Activated naive CD4-positive, alpha-beta T cell treated with anti-CD3 and anti-CD28 coated beads, Interleukin-2, amount 50 U/mL, for 24 hours (primary cell): ENCODE measurements around the gene FOS.

Experiments
- H3K27ac Mint-ChIP-seq: one replicate; pipeline ENCODE4 v1.8.0; 2021; ENCODE audit warnings: mild to moderate bottlenecking, mixed read lengths
- H3K27me3 Mint-ChIP-seq: one replicate; pipeline ENCODE4 v1.8.0; 2021; ENCODE audit warnings: mixed read lengths
- H3K36me3 Mint-ChIP-seq: one replicate; pipeline ENCODE4 v1.8.0; 2021; ENCODE audit warnings: mixed read lengths
- H3K4me1 Mint-ChIP-seq: one replicate; pipeline ENCODE4 v1.8.0; 2021; ENCODE audit warnings: mixed read lengths
- H3K4me3 Mint-ChIP-seq: one replicate; pipeline ENCODE4 v1.8.0; 2021; ENCODE audit warnings: mild to moderate bottlenecking, mixed read lengths
- H3K9me3 Mint-ChIP-seq: one replicate; pipeline ENCODE4 v1.8.0; 2021; ENCODE audit warnings: mixed read lengths

The FOS gene

DNA sequence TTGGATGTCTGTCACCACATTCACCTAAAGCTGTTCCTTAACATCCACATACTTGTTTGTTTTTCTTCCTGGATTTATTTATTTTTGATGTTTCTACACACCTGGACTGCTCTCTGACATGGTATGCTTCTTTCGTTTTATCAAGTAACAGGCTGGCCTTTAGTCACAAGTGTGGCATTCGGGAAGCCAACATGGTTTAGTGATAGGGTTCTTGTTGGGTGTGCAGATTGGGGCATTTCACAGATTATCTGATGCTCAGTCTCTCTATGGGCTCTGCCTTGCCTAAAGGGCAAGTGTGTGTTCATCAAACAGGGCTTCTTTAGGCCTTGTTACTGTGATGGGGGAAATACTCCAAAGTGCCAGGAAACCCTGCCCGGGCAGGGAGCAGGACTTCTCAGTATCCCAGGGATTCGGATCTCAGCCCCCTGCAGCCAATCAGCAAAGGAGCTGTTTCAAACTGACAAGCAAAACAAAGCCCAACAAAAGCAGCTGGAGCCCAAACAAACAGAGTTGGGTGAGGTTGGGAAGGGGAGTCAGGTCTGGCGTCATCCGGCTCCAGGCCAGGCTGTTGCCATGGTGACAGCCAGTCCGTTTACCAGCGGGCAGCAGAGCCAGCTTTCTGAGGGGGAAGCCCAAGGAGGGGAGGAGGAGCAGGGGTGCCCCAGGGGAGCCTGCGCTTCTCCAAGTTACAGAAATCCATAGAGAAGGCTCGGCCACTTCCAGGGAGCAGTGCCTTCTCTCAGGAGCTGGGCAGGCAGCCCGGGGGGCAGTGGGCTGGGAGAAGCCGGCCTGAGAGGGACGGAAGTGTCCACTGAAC is 31.9 kb downstream of the FOS start:
- Mint-ChIP-seq H3K27ac (peak overlapping the region; percentile 62), H3K27me3 (no peaks in the 10 kb centered on the region), H3K36me3 (no peaks in the 10 kb centered on the region), H3K9me3 (no peaks in the 10 kb centered on the region), H3K4me3 (no peak overlapping the region), H3K4me1 (peaks cover 9% of the 10 kb centered on the region)

DNA sequence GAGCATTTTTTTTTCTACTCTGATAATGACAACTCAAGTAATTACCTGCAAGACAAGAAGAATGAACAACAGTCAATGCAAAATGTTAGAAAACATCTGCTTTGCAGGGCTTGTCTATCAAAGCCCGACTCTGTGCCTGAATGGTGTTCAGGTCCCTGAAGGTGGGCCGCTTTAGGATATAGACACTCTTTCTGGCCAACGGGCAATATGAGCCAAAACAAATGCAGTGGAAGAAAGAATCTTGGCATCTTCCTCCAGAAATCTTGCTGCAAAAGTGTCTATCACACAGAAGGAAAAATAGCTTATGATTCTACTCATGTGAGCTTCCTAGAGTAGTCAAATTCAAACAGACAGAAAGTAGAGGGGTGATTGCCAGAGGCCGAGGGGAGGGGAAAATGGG is 32.7 kb downstream of the FOS start:
- Mint-ChIP-seq H3K27ac (no peak overlapping the region), H3K27me3 (no peaks in the 10 kb centered on the region), H3K4me1 (peaks cover 9% of the 10 kb centered on the region), H3K36me3 (no peaks in the 10 kb centered on the region), H3K4me3 (no peak overlapping the region), H3K9me3 (no peaks in the 10 kb centered on the region)

DNA sequence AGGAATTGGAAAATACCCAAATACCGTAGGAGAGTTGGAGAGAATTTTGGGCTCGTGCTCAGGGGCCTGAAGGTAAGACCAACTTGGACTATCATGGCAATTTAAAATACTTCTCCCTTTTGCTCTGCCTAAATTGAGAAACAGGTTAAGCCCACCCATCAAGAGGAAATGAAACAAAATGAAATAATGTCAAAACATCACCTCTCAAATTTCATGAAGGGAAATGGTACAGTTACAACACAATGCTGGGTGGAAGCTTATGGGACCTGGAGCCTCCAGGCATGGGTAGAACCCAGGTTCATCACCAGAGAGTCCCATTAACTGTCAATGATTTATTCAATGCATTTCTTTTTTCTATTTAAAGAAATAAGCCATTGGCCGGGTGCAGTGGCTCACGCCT is 33.7 kb downstream of the FOS start:
- H3K9me3 Mint-ChIP-seq = no peaks in the 10 kb centered on the region
- H3K27me3 Mint-ChIP-seq = no peaks in the 10 kb centered on the region
- H3K4me3 Mint-ChIP-seq = no peak overlapping the region
- no peak overlapping the region for H3K27ac Mint-ChIP-seq
- H3K36me3 Mint-ChIP-seq = no peaks in the 10 kb centered on the region
- H3K4me1 Mint-ChIP-seq = peaks cover 6% of the 10 kb centered on the region

DNA sequence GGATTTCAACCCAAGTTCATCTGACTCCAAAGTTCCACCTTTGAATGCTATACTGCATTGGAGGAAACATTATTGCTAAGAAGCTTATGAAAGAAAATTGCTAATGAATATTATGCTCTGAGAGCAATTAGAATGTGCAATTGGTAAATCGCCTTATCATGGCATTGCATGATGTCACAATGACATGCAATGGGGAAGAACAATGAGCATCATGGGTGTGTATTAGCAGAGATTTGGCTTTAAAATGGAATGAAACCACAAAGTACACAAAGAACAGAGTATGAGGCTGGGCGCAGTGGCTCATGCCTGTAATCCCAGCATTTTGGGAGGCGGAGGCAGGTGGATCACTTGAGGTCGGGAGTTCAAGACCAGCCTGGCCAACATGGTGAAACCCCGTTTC is 34.7 kb downstream of the FOS start:
- H3K4me3 Mint-ChIP-seq = no peak overlapping the region
- H3K9me3 Mint-ChIP-seq = no peaks in the 10 kb centered on the region
- H3K27ac Mint-ChIP-seq = no peak overlapping the region
- no peaks in the 10 kb centered on the region for H3K4me1 Mint-ChIP-seq
- H3K27me3 Mint-ChIP-seq = no peaks in the 10 kb centered on the region
- no peaks in the 10 kb centered on the region for H3K36me3 Mint-ChIP-seq

DNA sequence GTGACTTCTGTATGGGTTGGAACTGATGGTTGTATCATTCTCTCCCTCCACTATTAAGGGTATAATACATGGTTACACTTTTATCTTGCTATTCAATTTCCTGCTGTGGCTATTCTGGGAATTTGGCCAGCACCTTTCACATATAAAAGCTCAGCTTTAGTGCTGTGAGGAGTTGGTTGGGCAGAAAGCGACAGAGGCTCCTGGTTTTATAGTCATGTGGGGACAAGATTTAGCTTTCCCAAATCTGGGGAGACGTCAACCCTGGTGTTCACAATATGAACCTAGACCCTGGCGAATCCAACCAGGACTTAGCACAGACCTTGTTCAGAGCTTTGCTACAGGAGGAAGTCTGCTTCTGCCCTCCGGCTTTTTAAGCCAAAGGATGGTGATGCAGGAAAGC is 36.5 kb downstream of the FOS start:
- Mint-ChIP-seq H3K4me1 (no peaks in the 10 kb centered on the region), H3K27me3 (no peaks in the 10 kb centered on the region), H3K4me3 (no peak overlapping the region), H3K9me3 (no peaks in the 10 kb centered on the region), H3K27ac (no peak overlapping the region), H3K36me3 (no peaks in the 10 kb centered on the region)

DNA sequence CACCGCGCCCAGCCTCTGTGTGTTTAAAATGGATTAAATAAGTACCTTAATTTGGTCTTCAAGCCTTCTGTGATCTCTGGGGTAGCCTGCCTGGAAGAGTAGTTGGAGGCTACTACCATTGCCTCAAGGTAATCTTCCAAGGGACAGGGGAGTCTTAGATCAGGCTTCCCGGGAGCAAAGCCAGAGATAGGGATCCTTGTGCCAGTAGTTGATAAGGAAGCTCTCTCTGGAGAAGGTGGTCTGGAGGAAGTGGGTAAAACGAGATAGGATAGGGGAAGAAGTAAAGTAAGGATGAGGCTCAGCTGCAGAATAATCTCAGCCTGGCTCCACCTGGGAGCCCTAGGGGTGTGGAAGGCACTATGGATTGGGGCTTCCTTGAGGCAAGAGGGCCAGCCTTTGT is 38.5 kb downstream of the FOS start:
- no peaks in the 10 kb centered on the region for H3K9me3 Mint-ChIP-seq
- H3K4me1 Mint-ChIP-seq = no peaks in the 10 kb centered on the region
- H3K4me3 Mint-ChIP-seq = no peak overlapping the region
- H3K36me3 Mint-ChIP-seq = no peaks in the 10 kb centered on the region
- no peaks in the 10 kb centered on the region for H3K27me3 Mint-ChIP-seq
- peak overlapping the region; percentile 21 for H3K27ac Mint-ChIP-seq

DNA sequence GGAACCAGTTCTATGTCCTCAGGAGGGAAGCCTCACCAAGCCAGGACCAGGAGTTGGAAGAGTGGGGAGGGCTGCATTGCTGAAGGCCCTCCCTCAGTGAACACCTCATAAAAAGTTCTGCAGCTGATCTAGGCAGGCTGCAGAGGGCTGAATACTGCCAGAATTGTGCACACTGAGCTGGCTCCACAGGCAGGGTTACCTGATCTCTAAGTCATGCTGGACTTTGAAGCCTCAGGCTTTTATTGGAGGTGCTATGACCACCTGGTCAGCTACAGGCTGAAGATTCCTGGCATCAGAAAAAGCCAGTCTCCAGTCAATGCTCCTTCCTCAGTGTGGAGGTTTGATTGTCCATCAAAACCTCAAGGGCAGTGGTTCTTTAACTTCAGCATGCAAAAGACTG is 39.7 kb downstream of the FOS start:
- Mint-ChIP-seq H3K9me3 (no peaks in the 10 kb centered on the region), H3K4me1 (no peaks in the 10 kb centered on the region), H3K27me3 (no peaks in the 10 kb centered on the region), H3K27ac (no peak overlapping the region), H3K36me3 (no peaks in the 10 kb centered on the region), H3K4me3 (no peak overlapping the region)

DNA sequence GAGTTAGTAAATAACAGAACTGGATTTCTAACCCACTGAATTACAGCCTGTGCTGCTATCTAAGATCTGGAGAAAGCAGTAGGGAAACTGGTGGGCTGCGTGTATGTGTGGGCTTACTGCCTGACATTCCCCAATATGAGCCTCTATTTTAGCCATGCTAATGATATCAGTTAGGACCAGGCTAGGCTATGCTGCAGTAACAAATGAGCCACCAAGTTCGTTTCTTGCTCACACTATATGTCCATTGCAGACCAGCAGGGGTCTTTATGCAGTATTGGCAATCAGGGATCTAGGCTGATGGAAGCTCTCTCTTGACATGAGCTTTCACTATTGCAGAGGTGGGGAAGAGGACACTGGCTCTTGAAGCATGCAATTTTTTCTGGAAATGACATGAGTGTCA is 40.4 kb downstream of the FOS start:
- Mint-ChIP-seq H3K27me3 (no peaks in the 10 kb centered on the region), H3K27ac (no peak overlapping the region), H3K36me3 (no peaks in the 10 kb centered on the region), H3K4me1 (no peaks in the 10 kb centered on the region), H3K4me3 (no peak overlapping the region), H3K9me3 (no peaks in the 10 kb centered on the region)

DNA sequence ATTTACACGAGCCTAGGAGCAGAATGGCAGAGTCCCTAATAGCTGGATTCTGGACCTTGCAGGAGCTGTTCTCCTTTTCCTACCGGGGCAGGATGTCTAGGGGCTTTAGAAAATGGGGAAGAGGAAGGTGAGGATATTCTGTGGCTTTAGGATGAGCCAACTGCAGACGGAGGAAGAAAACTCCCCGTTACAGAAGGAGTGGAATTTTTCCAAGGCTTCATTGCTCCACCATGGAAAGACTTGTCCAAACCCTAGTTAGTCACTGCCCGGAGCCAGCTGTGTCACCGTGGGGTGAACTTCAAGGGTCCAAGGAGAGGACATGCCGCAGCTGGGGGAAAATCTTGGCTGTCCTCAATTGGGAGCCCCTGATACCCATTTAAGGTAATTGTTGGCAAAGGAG is 41.6 kb downstream of the FOS start:
- no peaks in the 10 kb centered on the region for H3K27me3 Mint-ChIP-seq
- no peak overlapping the region for H3K4me3 Mint-ChIP-seq
- H3K9me3 Mint-ChIP-seq = no peaks in the 10 kb centered on the region
- H3K4me1 Mint-ChIP-seq = no peaks in the 10 kb centered on the region
- no peak overlapping the region for H3K27ac Mint-ChIP-seq
- H3K36me3 Mint-ChIP-seq = no peaks in the 10 kb centered on the region

DNA sequence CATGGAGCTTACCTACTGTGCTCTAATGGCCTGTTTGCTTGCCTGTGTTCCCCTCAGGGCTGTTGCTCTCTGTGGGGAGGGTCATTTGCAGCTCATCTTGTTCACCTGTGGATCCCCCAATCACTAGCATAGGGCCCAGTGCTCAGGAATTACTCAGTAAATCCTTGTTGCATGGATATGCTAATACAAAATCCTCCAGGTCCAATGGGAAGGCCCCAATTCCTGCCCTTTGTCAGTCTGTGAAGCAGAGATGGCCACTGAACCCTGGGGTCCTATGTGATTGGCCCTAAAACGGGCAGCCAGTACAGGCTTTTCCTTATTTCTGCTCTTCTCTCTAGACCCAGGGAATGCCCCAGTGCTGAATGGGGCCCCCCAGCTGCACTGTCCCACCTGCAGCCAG is 44.1 kb downstream of the FOS start:
- H3K36me3 Mint-ChIP-seq = no peaks in the 10 kb centered on the region
- H3K9me3 Mint-ChIP-seq = no peaks in the 10 kb centered on the region
- H3K27me3 Mint-ChIP-seq = no peaks in the 10 kb centered on the region
- H3K4me3 Mint-ChIP-seq = no peak overlapping the region
- H3K27ac Mint-ChIP-seq = no peak overlapping the region
- no peaks in the 10 kb centered on the region for H3K4me1 Mint-ChIP-seq

DNA sequence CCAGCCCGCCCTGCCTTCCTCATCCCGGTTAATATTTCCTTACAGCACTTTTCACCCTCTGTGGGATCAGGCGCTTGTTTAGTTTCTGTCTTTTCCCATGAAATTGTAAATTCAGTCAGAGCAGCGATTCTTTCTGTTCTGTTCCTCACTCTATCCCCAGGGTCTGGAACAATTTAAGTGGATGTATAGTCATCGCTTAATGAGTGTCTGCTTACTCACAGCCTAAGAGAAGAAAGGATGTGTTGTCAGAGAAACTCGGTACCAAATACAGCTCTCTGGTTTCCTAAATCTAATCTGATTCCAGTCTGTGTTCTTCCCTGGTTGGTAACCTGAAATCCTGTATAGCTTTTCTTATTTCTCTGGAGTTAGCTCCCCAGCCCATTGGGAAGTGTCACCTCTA is 44.9 kb downstream of the FOS start:
- Mint-ChIP-seq H3K4me3 (no peak overlapping the region), H3K4me1 (no peaks in the 10 kb centered on the region), H3K27ac (no peak overlapping the region), H3K27me3 (no peaks in the 10 kb centered on the region), H3K36me3 (no peaks in the 10 kb centered on the region), H3K9me3 (no peaks in the 10 kb centered on the region)

DNA sequence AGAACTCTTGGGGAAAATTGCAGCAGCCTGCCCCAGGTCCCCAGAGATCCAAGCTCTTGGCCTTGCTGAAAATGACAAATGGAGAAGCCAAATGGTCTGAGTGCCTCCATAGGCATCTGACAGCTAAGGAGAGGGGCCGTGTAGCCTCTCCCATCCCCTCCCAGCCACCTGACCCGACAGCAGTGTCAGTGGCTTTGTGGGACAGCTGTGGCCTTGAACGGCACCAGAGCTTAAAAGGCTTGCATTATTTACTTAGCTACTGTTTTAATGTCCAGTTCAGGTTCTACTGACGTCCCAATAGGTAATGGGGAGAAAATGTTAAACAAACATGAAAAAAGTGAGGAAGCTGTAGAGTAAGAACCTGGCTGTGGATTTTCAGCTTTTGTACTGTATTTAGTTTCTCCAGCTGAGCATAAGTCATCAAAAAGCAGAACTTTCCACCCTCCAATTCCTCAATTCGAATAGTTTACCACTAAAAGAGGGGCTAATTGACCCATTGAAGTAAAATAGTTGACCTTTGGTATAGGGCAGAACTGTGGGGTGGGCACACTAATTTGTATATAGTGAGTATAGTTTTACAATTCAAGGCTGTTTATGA is 50.0 kb downstream of the FOS start:
- H3K36me3 Mint-ChIP-seq = no peaks in the 10 kb centered on the region
- no peaks in the 10 kb centered on the region for H3K9me3 Mint-ChIP-seq
- no peak overlapping the region for H3K27ac Mint-ChIP-seq
- H3K27me3 Mint-ChIP-seq = no peaks in the 10 kb centered on the region
- H3K4me1 Mint-ChIP-seq = peaks cover 15% of the 10 kb centered on the region
- H3K4me3 Mint-ChIP-seq = no peak overlapping the region

DNA sequence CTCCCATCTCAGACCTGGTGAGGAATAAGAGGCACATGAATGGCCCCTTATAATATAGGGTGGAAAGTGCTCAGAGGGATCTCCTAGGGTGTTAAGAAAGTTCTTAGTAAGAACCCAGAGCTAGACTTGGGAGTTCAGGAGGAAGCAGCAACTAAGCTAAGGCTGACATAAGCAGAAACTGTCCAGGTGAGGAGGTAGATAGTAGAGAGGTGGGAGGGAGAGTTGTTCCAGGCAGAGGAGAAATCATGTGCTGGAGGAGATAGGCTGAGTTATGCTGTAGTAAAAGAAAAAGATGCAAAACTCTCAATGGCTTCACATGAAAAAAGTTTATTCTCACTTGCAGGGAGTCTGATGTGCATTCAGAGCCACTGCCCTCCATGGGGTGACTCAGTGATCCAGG is 50.7 kb downstream of the FOS start:
- Mint-ChIP-seq H3K4me1 (peaks cover 20% of the 10 kb centered on the region), H3K36me3 (no peaks in the 10 kb centered on the region)

DNA sequence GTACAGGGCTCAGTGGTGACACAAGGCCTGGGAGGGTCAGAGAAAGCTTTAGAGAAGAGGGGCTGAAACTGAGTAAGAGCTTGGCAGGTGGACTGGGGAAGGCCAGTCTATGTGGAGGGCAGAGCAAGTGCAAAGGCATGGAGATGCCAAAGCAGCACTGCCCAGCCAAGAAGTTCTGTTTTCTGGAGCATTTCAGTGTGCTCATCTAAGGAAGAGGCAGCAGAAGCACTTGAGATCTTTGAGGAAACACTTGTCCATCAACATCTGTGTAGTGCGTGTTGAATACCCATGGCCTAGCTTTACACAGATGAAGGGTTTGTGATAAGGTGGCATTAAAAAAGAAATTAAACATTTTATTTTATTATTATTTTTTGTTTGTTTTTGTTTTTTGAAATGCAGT is 52.8 kb downstream of the FOS start:
- no peak overlapping the region for H3K4me3 Mint-ChIP-seq
- no peaks in the 10 kb centered on the region for H3K9me3 Mint-ChIP-seq
- H3K27ac Mint-ChIP-seq = no peak overlapping the region
- no peaks in the 10 kb centered on the region for H3K36me3 Mint-ChIP-seq
- peaks cover 32% of the 10 kb centered on the region for H3K4me1 Mint-ChIP-seq
- no peaks in the 10 kb centered on the region for H3K27me3 Mint-ChIP-seq

More for the DNA sequence above, 50.7 kb downstream of the FOS start:
- no peak overlapping the region for H3K4me3 Mint-ChIP-seq
- H3K9me3 Mint-ChIP-seq = no peaks in the 10 kb centered on the region
- H3K27ac Mint-ChIP-seq = no peak overlapping the region
- no peaks in the 10 kb centered on the region for H3K27me3 Mint-ChIP-seq
